Neutrophil (primary cell): ENCODE measurements around the gene GALK1.

Experiments used
- H3K27ac ChIP-seq: fragments of 200-600 bp; sonication (generic); 2 replicates; pipeline ENCODE4 v1.5.1; 2016; ENCODE audit warnings: mild to moderate bottlenecking, moderate library complexity
- H3K27me3 ChIP-seq: fragments of 200-600 bp; sonication (generic); 2 replicates; pipeline ENCODE4 v1.6.0; 2016; ENCODE audit warnings: mild to moderate bottlenecking
- H3K36me3 ChIP-seq: fragments of 200-600 bp; sonication (generic); 2 replicates; pipeline ENCODE4 v1.5.1; 2017
- H3K4me1 ChIP-seq, 2 experiments: fragments of 200-600 bp in 1 of 2; sonication (generic) in 1 of 2; 1 replicate in 1 of 2; 2 replicates in 1 of 2; pipeline versions ENCODE4 v1.5.1 to v1.6.1; 2013 to 2016; ENCODE audit warnings: low read depth in 1 of 2, low read length in 1 of 2, mild to moderate bottlenecking in 1 of 2, moderate library complexity in 1 of 2; ENCODE audit not compliant: control insufficient read depth in 1 of 2, insufficient read depth in 1 of 2
- H3K4me3 ChIP-seq, 2 experiments: fragments of 200-600 bp in 1 of 2; sonication (generic) in 1 of 2; 1 replicate in 1 of 2; 2 replicates in 1 of 2; pipeline ENCODE4 v1.5.1; 2013 to 2016; ENCODE audit warnings: low read depth in 1 of 2, low read length in 1 of 2, mild to moderate bottlenecking in 1 of 2, moderate library complexity in 1 of 2
- H3K9me3 ChIP-seq: fragments of 200-600 bp; sonication (generic); 2 replicates; pipeline ENCODE4 v1.5.1; 2016
- TF ChIP-seq, protein P1 (sequence below): fragments of 200-600 bp; sonication (generic); IDR thresholded peaks from 2 replicates; pipeline ENCODE4 v1.5.1; 2016; ENCODE audit warnings: antibody characterized with exemption

Gene GALK1

DNA sequence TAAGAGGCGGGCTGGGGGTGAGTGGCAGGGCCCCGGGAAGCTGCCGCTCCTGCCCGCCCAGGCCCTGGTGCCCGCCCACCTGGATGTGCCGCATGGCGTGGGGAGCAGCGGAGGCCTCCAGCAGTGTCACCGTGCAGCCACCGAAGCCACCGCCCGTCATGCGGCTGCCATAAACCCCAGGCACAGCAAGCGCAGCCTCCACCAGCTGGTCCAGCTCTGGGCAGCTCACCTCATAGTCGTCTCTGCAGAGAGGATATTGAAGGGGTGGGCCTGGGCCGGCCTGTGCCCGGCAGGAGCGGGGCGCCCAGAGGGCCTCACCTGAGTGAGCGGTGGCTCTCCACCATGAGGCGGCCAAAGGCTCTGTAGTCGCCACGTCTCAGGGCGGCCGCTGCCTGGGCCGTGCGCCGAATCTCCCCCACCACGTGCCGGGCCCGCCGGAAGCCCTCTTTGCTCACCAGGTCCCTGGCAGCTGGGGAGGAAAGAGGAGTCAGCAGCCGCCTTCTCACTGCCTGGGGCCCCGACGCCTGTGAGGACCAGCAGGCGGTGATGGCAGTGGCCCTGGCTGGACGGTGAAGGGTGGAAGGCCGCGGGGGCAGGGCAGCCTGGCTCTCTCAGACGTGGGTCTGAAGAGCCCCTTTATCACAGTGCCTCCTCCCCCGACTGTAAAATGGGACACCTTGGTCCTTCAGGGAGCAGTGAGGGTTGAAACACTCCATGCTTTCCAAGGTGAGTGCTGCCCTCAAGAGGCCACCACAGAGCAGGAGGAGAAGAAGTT lies 6.7 kb downstream of the GALK1 start:
- H3K36me3 ChIP-seq = peaks cover 11% of the 10 kb centered on the region
- H3K4me1 ChIP-seq = peaks cover 17 to 20% of the 10 kb centered on the region in 2 experiments
- TF ChIP-seq, protein P1, sequence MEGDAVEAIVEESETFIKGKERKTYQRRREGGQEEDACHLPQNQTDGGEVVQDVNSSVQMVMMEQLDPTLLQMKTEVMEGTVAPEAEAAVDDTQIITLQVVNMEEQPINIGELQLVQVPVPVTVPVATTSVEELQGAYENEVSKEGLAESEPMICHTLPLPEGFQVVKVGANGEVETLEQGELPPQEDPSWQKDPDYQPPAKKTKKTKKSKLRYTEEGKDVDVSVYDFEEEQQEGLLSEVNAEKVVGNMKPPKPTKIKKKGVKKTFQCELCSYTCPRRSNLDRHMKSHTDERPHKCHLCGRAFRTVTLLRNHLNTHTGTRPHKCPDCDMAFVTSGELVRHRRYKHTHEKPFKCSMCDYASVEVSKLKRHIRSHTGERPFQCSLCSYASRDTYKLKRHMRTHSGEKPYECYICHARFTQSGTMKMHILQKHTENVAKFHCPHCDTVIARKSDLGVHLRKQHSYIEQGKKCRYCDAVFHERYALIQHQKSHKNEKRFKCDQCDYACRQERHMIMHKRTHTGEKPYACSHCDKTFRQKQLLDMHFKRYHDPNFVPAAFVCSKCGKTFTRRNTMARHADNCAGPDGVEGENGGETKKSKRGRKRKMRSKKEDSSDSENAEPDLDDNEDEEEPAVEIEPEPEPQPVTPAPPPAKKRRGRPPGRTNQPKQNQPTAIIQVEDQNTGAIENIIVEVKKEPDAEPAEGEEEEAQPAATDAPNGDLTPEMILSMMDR = no peak
- H3K9me3 ChIP-seq = no peaks in the 10 kb centered on the region
- peaks cover 6% of the 10 kb centered on the region for H3K27me3 ChIP-seq
- no peak overlapping the region for H3K4me3 ChIP-seq
- no peak overlapping the region for H3K27ac ChIP-seq

DNA sequence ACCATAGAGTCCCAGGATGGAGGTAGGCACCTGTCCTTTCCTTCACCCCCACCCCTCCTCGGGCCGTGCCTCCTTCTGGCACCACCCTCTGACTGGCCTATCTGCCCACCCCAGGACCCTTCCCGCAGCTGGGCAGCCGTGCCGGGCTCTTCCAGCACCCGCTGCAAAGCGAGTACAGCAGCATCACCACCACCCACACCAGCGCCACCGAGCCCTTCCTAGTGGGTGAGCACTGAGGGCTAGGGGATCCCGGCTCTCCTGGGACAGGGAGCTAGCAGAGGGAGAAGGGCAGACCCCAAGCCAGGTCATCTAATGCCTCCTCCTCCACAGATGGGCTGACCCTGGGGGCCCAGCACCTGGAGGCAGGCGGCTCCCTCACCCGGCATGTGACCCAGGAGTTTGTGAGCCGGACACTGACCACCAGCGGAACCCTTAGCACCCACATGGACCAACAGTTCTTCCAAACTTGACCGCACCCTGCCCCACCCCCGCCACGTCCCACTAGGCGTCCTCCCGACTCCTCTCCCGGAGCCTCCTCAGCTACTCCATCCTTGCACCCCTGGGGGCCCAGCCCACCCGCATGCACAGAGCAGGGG lies 7.8 kb downstream of the GALK1 start:
- peaks cover 19 to 22% of the 10 kb centered on the region in 2 experiments for H3K4me1 ChIP-seq
- no peaks in the 10 kb centered on the region for H3K9me3 ChIP-seq
- H3K27ac ChIP-seq = no peak overlapping the region
- peaks cover 18% of the 10 kb centered on the region for H3K27me3 ChIP-seq
- H3K36me3 ChIP-seq = peaks cover 11% of the 10 kb centered on the region
- no peak overlapping the region for H3K4me3 ChIP-seq
- TF ChIP-seq, protein P1 = no peak

DNA sequence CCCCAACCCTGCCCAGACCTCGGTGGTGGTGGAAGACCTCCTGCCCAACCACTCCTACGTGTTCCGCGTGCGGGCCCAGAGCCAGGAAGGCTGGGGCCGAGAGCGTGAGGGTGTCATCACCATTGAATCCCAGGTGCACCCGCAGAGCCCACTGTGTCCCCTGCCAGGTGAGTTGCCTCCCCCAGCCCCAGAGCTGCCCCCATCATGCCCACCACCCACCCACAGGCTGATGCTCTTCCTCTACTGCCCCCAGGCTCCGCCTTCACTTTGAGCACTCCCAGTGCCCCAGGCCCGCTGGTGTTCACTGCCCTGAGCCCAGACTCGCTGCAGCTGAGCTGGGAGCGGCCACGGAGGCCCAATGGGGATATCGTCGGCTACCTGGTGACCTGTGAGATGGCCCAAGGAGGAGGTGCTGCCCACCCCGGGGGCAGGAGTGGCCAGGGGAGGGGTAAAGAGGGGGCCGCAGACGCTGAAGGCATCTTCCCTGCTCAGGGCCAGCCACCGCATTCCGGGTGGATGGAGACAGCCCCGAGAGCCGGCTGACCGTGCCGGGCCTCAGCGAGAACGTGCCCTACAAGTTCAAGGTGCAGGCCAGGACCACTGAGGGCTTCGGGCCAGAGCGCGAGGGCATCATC lies 8.4 kb downstream of the GALK1 start:
- H3K4me3 ChIP-seq = no peak overlapping the region
- no peaks in the 10 kb centered on the region for H3K9me3 ChIP-seq
- TF ChIP-seq, protein P1 = no peak
- H3K27ac ChIP-seq = no peak overlapping the region
- H3K36me3 ChIP-seq = peaks cover 11% of the 10 kb centered on the region
- H3K4me1 ChIP-seq = peaks cover 19 to 22% of the 10 kb centered on the region in 2 experiments
- peaks cover 21% of the 10 kb centered on the region for H3K27me3 ChIP-seq

DNA sequence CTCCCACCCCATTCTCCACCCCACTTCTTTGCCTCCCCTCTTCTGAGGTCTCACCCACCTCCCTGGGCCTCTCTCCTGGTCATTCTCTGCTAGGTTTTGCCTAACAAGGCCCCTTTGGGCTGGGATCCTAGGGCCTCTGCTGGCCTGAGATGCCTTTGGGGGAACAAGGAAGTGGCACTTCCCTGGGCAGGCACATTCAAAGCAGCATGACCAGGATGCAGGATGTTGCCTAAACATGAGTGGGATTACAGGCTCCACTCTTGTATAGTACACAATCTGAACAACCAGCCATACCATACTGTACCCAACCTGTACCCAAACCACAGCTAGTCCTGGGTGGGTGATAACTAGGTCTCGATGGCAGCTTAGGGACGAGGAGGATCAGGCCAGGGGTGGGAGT lies 9.0 kb downstream of the GALK1 start:
- Histone ChIP-seq H3K9me3 (no peaks in the 10 kb centered on the region), H3K4me1 (peaks cover 19 to 22% of the 10 kb centered on the region in 2 experiments)

DNA sequence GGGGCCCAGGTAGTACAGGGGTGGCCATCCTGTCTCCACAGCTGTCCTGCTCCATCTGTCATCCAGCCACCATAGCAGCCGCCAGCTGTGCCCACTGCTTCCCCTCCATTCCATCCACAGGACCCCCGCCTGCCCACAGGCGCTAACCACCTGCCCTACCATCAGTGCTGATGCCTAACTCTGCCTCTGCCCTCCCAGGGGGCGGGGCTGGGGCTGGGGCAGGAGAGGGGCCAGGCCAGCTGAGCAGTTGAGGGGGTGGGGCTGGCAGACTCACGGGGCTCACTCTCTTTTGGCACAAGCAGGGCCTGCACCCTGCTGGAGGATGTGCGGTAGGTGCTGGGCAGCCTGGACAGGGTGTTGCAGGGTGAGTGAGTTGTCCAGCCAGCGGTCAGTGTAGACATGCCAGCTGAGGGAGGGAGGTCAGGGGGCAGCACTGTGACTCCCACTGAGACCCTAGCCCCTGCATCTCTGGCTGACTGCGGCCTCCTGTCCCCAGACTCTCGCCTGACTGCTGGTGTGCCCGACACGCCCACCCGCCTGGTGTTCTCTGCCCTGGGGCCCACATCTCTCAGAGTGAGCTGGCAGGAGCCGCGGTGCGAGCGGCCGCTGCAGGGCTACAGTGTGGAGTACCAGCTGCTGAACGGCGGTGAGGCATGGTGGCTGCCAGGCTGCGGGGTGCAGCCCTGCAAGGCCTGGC lies 9.6 kb downstream of the GALK1 start:
- Histone ChIP-seq H3K9me3 (no peaks in the 10 kb centered on the region), H3K4me3 (no peak overlapping the region), H3K36me3 (peaks cover 11% of the 10 kb centered on the region), H3K27ac (no peak overlapping the region), H3K4me1 (peaks cover 19 to 22% of the 10 kb centered on the region in 2 experiments), H3K27me3 (peaks cover 26% of the 10 kb centered on the region)
- TF ChIP-seq, protein P1 = no peak

More for the DNA sequence above, 9.0 kb downstream of the GALK1 start:
- Histone ChIP-seq H3K4me3 (no peak overlapping the region), H3K27me3 (peaks cover 21% of the 10 kb centered on the region), H3K27ac (no peak overlapping the region), H3K36me3 (peaks cover 11% of the 10 kb centered on the region)
- TF ChIP-seq, protein P1 = no peak
